Cerebellar nuclear complex (tissue), 1 donor: ENCODE results near the gene PCNT.

Source experiments
- DNase-seq, 2 experiments: peaks; one replicate each; lab custom pipeline; 2025; lab: John Stamatoyannopoulos, UW

The PCNT gene

GRCh38 chr21:46329796-46330195 is 5.8 kb downstream of the PCNT start:
- no peak for DNase-seq

- no peak for DNase-seq
These were observed 10.6 kb downstream of the PCNT start for GRCh38 chr21:46334351-46335140.

GRCh38 chr21:46336603-46337002 is 12.6 kb downstream of the PCNT start:
- DNase-seq: no peak

GRCh38 chr21:46340998-46341397 is 17.0 kb downstream of the PCNT start:
- no peak for DNase-seq

- no peak for DNase-seq
These were observed 20.4 kb downstream of the PCNT start for GRCh38 chr21:46344219-46344915.

GRCh38 chr21:46345861-46346260 is 21.9 kb downstream of the PCNT start:
- no peak for DNase-seq

GRCh38 chr21:46346296-46347202 is 22.6 kb downstream of the PCNT start:
- no peak for DNase-seq

GRCh38 chr21:46347203-46347550 is 23.2 kb downstream of the PCNT start:
- DNase-seq: no peak

GRCh38 chr21:46347791-46348381 is 23.9 kb downstream of the PCNT start:
- no peak for DNase-seq

GRCh38 chr21:46349134-46349760 is 25.3 kb downstream of the PCNT start:
- DNase-seq: no peak

- no peak for DNase-seq
These were observed 26.6 kb downstream of the PCNT start for GRCh38 chr21:46350571-46350970.

- no peak for DNase-seq
These were observed 27.0 kb downstream of the PCNT start for GRCh38 chr21:46350981-46351380.

GRCh38 chr21:46351476-46352163 is 27.7 kb downstream of the PCNT start:
- DNase-seq: no peak

GRCh38 chr21:46352164-46352515 is 28.2 kb downstream of the PCNT start:
- no peak for DNase-seq

GRCh38 chr21:46352913-46353312 is 29.0 kb downstream of the PCNT start:
- DNase-seq: no peak

- no peak for DNase-seq
These were observed 30.1 kb downstream of the PCNT start for GRCh38 chr21:46354046-46354445.

GRCh38 chr21:46354518-46354917 is 30.6 kb downstream of the PCNT start:
- DNase-seq: no peak

GRCh38 chr21:46355161-46356004 is 31.4 kb downstream of the PCNT start:
- DNase-seq: no peak

GRCh38 chr21:46356005-46356338 is 32.0 kb downstream of the PCNT start:
- no peak for DNase-seq
